Duodenal mucosa (tissue), 2 donors: ENCODE measurements around the gene CD79A.

Experiments used
- H3K27ac ChIP-seq: one replicate; pipeline ENCODE4 v1.7.0; 2013; ENCODE audit warnings: low read depth, low read length
- H3K27me3 ChIP-seq, 2 donors: one replicate each; pipeline ENCODE4 v1.7.0; 2013; ENCODE audit warnings: low read length in 2 of 2, control low read depth in 1 of 2; ENCODE audit not compliant: insufficient read depth in 2 of 2, control insufficient read depth in 1 of 2
- H3K36me3 ChIP-seq, 2 donors: one replicate each; pipeline ENCODE4 v1.7.0; 2013; ENCODE audit warnings: low read length in 2 of 2, control low read depth in 1 of 2; ENCODE audit not compliant: insufficient read depth in 2 of 2, control insufficient read depth in 1 of 2
- H3K4me1 ChIP-seq, 2 donors: one replicate each; pipeline ENCODE4 v1.7.0; 2013; ENCODE audit warnings: low read length in 2 of 2, control low read depth in 1 of 2; ENCODE audit not compliant: insufficient read depth in 2 of 2, control insufficient read depth in 1 of 2
- H3K4me3 ChIP-seq, 2 donors: one replicate each; pipeline ENCODE4 v1.7.0; 2013; ENCODE audit warnings: low read length in 2 of 2, low read depth in 1 of 2
- H3K9ac ChIP-seq, 2 donors: one replicate each; pipeline ENCODE4 v1.7.0; 2013; ENCODE audit warnings: low read length in 2 of 2, low read depth in 1 of 2
- H3K9me3 ChIP-seq, 2 donors: one replicate each; pipeline ENCODE4 v1.7.0; 2013; ENCODE audit warnings: low read length in 2 of 2, control low read depth in 1 of 2; ENCODE audit not compliant: control insufficient read depth in 1 of 2

Gene CD79A

DNA sequence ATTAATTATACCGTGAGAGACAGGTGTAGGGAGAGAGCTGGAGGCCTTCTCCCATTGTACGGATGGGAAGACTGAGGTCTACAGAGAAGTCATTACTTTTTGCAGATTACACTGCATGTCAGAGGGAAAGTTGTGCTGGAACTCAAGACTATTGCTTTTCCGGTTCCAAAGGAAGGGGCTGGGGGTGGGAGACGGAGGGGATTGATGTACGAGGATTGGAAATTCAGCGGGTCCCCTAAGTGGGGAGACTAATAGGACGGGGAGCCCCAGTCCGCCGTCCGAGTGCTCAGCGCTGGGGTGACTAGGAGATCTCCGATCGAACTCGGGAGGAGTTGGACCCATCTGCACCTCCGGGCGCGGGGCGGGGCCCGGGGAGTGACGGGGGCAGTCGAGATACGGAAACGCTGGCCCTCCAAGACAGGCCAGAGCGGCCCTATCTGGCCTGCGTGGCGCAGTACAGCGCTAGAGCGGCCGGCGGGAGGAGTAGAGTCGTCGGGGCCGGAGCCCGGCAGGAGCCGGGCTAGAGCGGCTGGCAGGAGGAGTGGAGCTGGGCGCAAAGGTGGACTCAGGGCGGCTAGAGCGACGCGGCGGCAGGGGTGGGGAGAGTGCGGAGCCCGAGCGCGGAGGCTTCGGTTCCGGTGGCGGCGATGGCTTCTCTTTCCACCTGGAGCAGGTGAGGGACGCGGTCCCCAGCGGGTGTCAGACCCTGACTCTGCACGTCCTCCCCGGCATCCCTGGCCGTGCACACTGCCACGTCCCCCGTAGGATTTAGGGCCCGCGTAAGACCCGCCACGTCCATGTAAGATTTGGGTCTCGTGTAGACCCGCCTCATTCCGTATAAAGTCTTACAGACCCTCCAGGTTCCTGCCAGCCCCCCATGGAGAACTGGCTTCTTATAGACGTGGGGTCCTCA is 7.0 kb downstream of the CD79A start:
- Histone ChIP-seq H3K4me1 (peaks cover 35 to 45% of the 10 kb centered on the region in 2 donors), H3K36me3 (peaks cover 3 to 8% of the 10 kb centered on the region in 2 donors), H3K4me3 (peak overlapping the region; percentile 90 to 97), H3K9me3 (no peaks in the 10 kb centered on the region), H3K27ac (peak overlapping the region; percentile 53), H3K9ac (peak overlapping the region; percentile 89 to 98), H3K27me3 (no peaks in the 10 kb centered on the region)

DNA sequence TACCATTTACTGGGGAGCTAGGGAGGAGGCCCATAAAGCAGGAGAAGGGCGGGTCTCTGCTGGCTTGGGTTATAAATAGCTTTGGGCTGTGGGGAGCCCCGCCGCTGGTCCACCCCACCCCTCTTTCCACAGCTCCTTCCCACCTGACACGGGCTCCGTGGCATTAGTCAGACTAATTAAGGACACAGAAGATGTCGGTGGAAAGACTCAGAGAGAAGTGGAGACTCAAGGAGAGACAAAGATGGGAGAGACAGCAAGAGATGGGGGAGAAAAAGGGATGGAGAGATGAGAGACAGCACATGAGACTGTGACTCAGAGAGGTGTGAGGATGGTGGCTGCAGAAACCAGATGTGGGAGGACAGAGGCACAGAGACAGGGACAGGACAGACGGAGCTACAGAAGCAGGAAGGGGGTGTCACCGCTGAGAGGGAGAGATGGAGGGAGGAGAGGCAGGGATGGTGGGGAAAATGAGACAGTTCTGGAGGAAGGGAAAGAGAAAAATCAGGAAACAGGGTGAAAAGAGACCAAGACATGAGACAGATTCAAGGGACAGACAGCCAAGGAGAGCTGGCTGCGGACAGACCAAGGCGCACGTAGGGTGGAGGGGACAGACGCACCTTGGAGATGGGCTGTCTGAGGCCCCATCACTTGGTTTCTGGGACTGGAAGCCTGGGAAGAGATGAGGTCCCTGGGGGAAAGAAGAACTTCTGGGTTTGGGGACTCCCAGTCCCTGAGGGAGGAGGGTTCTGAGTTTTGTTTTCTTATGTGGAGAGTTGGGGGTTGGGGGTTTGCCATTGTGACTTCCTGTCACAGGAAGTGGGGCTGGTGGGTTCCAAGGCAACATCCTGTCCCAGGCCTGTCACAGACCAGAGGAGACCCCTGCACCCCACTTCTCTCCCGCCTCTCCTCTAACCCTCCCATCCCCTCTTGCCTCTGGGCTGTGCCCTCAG is 10.0 kb downstream of the CD79A start:
- Histone ChIP-seq H3K9ac (peak overlapping the region in 1 of 2 donors; percentile 18), H3K36me3 (peaks cover 12 to 26% of the 10 kb centered on the region in 2 donors), H3K4me1 (peaks cover 35 to 45% of the 10 kb centered on the region in 2 donors), H3K4me3 (peak overlapping the region; percentile 13 to 56), H3K9me3 (no peaks in the 10 kb centered on the region), H3K27me3 (no peaks in the 10 kb centered on the region), H3K27ac (peak overlapping the region; percentile 12)

DNA sequence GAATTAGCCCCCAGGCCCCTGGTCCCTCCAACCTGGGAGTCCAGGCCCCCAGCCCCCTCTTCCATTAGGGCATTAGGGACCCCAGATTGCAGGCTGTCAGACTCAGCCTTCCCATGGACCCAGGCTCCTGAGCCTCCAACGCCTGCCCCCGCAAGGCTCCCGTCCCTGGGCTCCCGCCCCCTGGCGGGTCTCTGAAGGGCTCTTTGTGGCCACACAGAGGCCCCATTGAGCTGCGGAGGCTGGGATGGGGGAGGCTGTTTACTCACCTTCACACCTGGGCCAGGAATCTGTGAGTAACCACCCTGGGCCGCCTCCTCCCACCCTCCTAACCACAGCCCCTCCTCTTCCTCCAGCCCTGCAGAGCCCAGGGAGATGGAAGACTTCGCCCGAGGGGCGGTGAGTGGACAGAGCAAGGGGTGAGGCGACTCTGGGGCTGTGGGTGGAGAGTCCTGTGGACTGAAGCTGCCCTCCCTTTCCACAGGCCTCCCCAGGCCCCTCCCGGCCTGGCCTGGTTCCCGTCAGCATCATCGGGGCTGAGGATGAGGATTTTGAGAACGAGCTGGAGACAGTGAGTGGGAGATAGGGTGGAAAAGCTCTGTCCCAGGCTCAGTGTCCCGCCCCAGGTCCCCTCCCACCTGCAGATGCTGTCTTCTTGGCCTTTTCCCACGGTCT is 10.8 kb downstream of the CD79A start:
- H3K27ac ChIP-seq = no peak overlapping the region
- peaks cover 16 to 34% of the 10 kb centered on the region in 2 donors for H3K36me3 ChIP-seq
- H3K9ac ChIP-seq = no peak overlapping the region
- H3K27me3 ChIP-seq = no peaks in the 10 kb centered on the region
- peak overlapping the region in 1 of 2 donors; percentile 10 for H3K4me3 ChIP-seq
- peaks cover 35 to 45% of the 10 kb centered on the region in 2 donors for H3K4me1 ChIP-seq
- no peaks in the 10 kb centered on the region for H3K9me3 ChIP-seq

DNA sequence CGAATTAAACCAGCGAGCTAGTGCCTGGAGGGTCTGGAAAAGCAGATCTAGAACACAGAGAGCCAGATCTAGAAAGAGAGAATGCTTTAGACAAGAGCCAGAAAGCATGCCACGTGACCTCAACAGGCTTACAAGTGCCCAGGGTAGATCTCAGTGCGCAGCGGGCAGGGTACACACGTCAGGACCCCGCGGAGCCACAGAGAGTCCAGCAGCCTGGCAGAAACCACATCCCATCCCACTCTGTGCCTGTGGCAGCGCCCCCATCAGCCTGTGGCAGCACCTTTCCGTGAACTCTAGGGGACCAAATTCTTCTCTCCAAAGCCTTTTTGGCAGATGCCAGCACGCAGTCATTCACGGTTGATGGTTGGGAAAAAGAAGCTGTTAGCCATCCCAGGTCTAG is 11.8 kb downstream of the CD79A start:
- Histone ChIP-seq H3K27ac (no peak overlapping the region), H3K4me1 (peaks cover 31 to 39% of the 10 kb centered on the region in 2 donors), H3K4me3 (no peak overlapping the region), H3K9ac (no peak overlapping the region), H3K27me3 (no peaks in the 10 kb centered on the region), H3K9me3 (no peaks in the 10 kb centered on the region), H3K36me3 (peaks cover 16 to 37% of the 10 kb centered on the region in 2 donors)

DNA sequence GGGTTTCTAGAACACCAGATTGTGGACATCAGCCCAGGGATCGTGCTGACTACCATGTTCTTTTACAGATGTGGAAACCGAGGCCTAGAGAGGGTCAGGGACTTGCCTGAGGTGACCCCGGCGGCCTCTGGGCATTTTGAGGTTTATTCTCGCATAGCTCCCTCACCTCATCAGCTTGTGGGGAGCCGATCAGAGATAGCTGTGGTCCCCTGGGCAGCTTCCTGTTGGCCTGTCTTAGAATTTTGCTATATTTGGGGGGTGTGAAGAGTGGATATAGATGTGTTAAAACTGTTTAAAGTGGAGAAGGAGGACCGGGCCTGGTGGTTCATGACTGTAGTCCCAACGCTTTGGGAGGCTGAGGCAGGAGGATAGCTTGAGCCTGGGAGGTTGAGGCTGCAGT is 12.8 kb downstream of the CD79A start:
- no peaks in the 10 kb centered on the region for H3K9me3 ChIP-seq
- no peaks in the 10 kb centered on the region for H3K27me3 ChIP-seq
- H3K4me3 ChIP-seq = no peak overlapping the region
- no peak overlapping the region for H3K9ac ChIP-seq
- peaks cover 23 to 43% of the 10 kb centered on the region in 2 donors for H3K36me3 ChIP-seq
- peaks cover 31 to 35% of the 10 kb centered on the region in 2 donors for H3K4me1 ChIP-seq
- no peak overlapping the region for H3K27ac ChIP-seq

DNA sequence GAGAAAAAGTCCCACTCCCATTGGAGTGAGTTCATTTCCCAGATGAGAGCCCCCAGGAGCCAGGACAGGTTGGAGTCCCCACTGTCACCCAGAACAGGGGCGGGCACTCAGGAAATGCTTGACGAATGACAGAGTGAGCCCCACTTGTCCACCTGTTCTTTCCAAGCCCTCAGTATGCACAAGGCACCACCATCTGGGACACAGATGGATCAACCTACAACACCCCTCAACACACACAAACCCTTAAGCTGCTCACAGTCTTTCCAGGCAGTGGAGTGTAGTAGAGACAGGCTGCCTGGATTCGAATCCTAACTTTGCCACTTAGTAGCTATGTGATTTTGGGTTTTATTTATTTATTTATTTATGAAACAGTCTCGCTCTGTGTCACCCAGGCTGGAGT is 13.9 kb downstream of the CD79A start:
- no peak overlapping the region for H3K4me3 ChIP-seq
- no peaks in the 10 kb centered on the region for H3K27me3 ChIP-seq
- no peaks in the 10 kb centered on the region for H3K9me3 ChIP-seq
- H3K27ac ChIP-seq = no peak overlapping the region
- peaks cover 24% of the 10 kb centered on the region in 2 donors for H3K4me1 ChIP-seq
- H3K36me3 ChIP-seq = peaks cover 33 to 54% of the 10 kb centered on the region in 2 donors
- H3K9ac ChIP-seq = no peak overlapping the region

DNA sequence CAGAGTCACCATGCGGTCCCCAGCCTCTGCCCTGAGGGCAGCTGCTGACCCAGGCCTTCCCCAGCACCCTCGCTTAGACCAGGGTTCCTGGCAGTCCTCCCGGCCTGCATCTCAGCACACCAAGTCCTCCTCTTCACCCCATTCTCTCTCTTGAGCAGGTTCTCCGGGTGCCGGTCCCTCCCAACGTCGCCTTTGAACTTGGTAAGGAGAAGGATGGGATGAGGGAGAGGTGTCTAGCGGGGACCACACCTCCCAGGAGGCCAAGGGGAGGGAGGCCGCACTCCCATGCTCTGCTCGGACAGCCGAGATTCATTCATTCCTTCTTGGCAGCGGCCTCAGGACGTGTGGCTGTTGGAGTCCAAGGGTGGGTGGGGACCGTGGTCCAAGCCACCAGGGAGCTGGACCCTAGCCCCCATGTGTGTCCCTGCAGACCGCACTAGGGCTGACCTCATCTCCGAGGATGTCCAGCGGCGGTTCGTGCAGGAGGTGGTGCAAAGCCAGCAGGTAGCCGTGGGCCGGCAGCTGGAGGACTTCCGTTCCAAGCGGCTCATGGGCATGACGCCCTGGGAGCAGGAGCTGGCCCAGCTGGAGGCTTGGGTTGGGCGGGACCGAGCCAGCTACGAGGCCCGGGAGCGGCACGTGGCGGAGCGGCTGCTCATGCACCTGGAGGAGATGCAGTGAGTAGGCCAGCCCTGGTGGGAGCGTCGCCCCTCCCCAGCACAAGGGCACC is 15.3 kb downstream of the CD79A start:
- H3K27me3 ChIP-seq = no peaks in the 10 kb centered on the region

DNA sequence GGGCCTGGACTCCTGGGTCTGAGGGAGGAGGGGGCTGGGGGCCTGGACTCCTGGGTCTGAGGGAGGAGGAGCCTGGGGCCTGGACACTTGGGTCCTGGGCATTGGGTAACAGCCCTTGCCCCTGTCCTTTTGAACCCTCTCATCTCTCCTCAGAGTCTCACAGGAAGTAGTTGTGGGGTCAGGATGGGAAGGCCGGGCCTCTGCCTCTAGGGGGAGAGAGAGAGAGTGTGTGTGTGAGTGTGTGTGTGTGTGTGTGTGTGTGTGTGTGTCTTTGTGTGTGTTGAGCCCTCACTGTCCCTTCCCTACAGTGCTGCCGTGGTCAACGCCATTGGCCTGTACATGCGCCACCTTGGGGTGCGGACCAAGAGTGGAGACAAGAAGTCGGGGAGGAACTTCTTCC is 16.8 kb downstream of the CD79A start:
- no peak overlapping the region for H3K4me3 ChIP-seq
- no peaks in the 10 kb centered on the region for H3K9me3 ChIP-seq
- no peak overlapping the region for H3K27ac ChIP-seq
- H3K27me3 ChIP-seq = no peaks in the 10 kb centered on the region
- no peaks in the 10 kb centered on the region for H3K4me1 ChIP-seq
- no peak overlapping the region for H3K9ac ChIP-seq
- peaks cover 40 to 68% of the 10 kb centered on the region in 2 donors for H3K36me3 ChIP-seq

More for the DNA sequence above, 15.3 kb downstream of the CD79A start:
- Histone ChIP-seq H3K4me1 (peaks cover 10 to 11% of the 10 kb centered on the region in 2 donors), H3K4me3 (no peak overlapping the region), H3K27ac (no peak overlapping the region), H3K9ac (no peak overlapping the region), H3K36me3 (peaks cover 37 to 60% of the 10 kb centered on the region in 2 donors), H3K9me3 (no peaks in the 10 kb centered on the region)

DNA sequence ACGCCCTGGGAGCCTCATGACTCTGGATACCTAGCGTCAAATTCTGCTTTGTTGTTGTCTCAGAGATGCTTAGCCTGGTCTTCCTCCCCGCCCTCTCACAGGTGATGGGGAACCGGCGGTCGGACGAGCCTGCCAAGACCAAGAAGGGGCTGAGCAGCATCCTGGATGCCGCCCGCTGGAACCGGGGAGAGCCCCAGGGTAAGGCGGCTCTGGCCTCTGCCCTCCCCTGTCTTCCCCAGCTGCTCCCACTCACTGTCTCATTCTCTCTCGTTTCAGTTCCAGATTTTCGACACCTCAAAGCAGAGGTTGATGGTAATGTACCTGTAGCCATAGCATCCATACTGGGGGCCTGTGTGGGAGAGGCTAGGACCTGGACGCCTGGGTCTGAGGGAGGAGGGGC is 17.3 kb downstream of the CD79A start:
- Histone ChIP-seq H3K36me3 (peaks cover 36 to 67% of the 10 kb centered on the region in 2 donors), H3K27me3 (no peaks in the 10 kb centered on the region), H3K4me3 (no peak overlapping the region), H3K9me3 (no peaks in the 10 kb centered on the region), H3K4me1 (no peaks in the 10 kb centered on the region), H3K27ac (no peak overlapping the region), H3K9ac (no peak overlapping the region)
